H1 (cell line): ENCODE data around the gene GABRR3. TPM values are rescaled to one million over a fixed set of nuclear protein-coding genes. Genes with fewer than 3 reads are reported as not detected.
A peak's percentile ranks its signal among the peaks of the same experiment; 100 is the strongest.

Experiments
- CEBPB ChIP-seq: IDR thresholded peaks from 2 replicates; pipeline ENCODE4 v1.6.1; 2012; ENCODE audit warnings: low read depth, low read length
- SP2 ChIP-seq: IDR thresholded peaks from 2 replicates; pipeline ENCODE4 v1.6.1; 2012; ENCODE audit warnings: mild to moderate bottlenecking, low read length, inconsistent platforms
- YY1 ChIP-seq: IDR thresholded peaks from 2 replicates; pipeline ENCODE4 v1.6.1; 2011; ENCODE audit warnings: low read depth, mild to moderate bottlenecking, low read length
- polyA plus RNA-seq, 7 experiments: library from polyadenylated mRNA; depleted of rRNA in 3 of 7; stranded (reverse) in 5 of 7; unstranded in 2 of 7; fragments of >200 nt in 5 of 7; fragments of 200-250 nt in 2 of 7; gene quantifications; 1 replicate in 5 of 7; 2 replicates in 1 of 7; 4 replicates in 1 of 7; pipeline versions ENCODE4 v1.2.1 to v1.2.3, GENCODE V29; 2011 to 2013; ENCODE audit warnings: missing spikeins in 2 of 7, mixed read lengths in 2 of 7
- total RNA-seq: library from RNA; stranded (reverse); fragmentation: NEBNext Ultra II Directional; extraction: Animal tissue kit (Norgen Biotek cat#: 25700); gene quantifications from 2 replicates; pipeline ENCODE4 v1.2.1, GENCODE V29; 2021
- TF ChIP-seq, protein P1 (sequence below): fragments of 300-600 bp; sonication (generic); IDR thresholded peaks from 2 replicates; pipeline ENCODE4 v1.7.1; 2012; ENCODE audit warnings: low read length, moderate library complexity, mild to moderate bottlenecking, inconsistent platforms; ENCODE audit not compliant: insufficient replicate concordance
- TF ChIP-seq, protein P2 (sequence below), 3 experiments: IDR thresholded peaks; 1 replicate in 2 of 3; 2 replicates in 1 of 3; pipeline versions ENCODE4 v1.5.1 to v1.6.1; 2011; ENCODE audit warnings: low read length in 3 of 3, mild to moderate bottlenecking in 3 of 3, inconsistent platforms in 2 of 3, low read depth in 1 of 3, moderate library complexity in 1 of 3; ENCODE audit not compliant: insufficient read depth in 1 of 3; ENCODE audit errors: control extremely low read depth in 1 of 3

Gene GABRR3
- total and polyA plus RNA-seq, 2 of the 8 experiments (the other 6 are each of a cell fraction or from before 2014, with no cell fraction given), result not detected

DNA sequence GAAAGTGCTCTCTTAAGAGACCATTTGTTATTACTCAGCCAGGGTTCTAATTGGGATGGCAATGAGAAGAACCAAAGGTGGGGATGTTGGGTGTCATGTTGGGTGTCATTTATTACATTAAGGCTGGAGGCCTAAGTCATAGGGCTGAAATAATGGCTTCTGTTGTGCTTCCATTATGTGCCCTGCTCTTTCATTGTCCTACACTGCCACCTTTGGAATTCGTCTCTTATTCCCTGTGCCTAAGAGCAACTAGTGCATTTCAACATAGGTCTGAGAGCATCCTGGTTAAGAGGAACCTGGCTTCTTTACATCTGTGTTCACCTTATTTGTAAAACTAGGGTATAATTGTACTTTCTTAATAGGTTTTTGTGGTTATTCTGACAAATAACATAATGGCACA, 95.1 kb downstream of the GABRR3 start (continued):
- TF ChIP-seq, protein P1, sequence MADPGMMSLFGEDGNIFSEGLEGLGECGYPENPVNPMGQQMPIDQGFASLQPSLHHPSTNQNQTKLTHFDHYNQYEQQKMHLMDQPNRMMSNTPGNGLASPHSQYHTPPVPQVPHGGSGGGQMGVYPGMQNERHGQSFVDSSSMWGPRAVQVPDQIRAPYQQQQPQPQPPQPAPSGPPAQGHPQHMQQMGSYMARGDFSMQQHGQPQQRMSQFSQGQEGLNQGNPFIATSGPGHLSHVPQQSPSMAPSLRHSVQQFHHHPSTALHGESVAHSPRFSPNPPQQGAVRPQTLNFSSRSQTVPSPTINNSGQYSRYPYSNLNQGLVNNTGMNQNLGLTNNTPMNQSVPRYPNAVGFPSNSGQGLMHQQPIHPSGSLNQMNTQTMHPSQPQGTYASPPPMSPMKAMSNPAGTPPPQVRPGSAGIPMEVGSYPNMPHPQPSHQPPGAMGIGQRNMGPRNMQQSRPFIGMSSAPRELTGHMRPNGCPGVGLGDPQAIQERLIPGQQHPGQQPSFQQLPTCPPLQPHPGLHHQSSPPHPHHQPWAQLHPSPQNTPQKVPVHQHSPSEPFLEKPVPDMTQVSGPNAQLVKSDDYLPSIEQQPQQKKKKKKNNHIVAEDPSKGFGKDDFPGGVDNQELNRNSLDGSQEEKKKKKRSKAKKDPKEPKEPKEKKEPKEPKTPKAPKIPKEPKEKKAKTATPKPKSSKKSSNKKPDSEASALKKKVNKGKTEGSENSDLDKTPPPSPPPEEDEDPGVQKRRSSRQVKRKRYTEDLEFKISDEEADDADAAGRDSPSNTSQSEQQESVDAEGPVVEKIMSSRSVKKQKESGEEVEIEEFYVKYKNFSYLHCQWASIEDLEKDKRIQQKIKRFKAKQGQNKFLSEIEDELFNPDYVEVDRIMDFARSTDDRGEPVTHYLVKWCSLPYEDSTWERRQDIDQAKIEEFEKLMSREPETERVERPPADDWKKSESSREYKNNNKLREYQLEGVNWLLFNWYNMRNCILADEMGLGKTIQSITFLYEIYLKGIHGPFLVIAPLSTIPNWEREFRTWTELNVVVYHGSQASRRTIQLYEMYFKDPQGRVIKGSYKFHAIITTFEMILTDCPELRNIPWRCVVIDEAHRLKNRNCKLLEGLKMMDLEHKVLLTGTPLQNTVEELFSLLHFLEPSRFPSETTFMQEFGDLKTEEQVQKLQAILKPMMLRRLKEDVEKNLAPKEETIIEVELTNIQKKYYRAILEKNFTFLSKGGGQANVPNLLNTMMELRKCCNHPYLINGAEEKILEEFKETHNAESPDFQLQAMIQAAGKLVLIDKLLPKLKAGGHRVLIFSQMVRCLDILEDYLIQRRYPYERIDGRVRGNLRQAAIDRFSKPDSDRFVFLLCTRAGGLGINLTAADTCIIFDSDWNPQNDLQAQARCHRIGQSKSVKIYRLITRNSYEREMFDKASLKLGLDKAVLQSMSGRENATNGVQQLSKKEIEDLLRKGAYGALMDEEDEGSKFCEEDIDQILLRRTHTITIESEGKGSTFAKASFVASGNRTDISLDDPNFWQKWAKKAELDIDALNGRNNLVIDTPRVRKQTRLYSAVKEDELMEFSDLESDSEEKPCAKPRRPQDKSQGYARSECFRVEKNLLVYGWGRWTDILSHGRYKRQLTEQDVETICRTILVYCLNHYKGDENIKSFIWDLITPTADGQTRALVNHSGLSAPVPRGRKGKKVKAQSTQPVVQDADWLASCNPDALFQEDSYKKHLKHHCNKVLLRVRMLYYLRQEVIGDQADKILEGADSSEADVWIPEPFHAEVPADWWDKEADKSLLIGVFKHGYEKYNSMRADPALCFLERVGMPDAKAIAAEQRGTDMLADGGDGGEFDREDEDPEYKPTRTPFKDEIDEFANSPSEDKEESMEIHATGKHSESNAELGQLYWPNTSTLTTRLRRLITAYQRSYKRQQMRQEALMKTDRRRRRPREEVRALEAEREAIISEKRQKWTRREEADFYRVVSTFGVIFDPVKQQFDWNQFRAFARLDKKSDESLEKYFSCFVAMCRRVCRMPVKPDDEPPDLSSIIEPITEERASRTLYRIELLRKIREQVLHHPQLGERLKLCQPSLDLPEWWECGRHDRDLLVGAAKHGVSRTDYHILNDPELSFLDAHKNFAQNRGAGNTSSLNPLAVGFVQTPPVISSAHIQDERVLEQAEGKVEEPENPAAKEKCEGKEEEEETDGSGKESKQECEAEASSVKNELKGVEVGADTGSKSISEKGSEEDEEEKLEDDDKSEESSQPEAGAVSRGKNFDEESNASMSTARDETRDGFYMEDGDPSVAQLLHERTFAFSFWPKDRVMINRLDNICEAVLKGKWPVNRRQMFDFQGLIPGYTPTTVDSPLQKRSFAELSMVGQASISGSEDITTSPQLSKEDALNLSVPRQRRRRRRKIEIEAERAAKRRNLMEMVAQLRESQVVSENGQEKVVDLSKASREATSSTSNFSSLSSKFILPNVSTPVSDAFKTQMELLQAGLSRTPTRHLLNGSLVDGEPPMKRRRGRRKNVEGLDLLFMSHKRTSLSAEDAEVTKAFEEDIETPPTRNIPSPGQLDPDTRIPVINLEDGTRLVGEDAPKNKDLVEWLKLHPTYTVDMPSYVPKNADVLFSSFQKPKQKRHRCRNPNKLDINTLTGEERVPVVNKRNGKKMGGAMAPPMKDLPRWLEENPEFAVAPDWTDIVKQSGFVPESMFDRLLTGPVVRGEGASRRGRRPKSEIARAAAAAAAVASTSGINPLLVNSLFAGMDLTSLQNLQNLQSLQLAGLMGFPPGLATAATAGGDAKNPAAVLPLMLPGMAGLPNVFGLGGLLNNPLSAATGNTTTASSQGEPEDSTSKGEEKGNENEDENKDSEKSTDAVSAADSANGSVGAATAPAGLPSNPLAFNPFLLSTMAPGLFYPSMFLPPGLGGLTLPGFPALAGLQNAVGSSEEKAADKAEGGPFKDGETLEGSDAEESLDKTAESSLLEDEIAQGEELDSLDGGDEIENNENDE, result no peak
- TF ChIP-seq YY1 (peak; percentile 34; the same call in 1 of the 2 replicates), SP2 (no peak), CEBPB (no peak)
- TF ChIP-seq, protein P2, sequence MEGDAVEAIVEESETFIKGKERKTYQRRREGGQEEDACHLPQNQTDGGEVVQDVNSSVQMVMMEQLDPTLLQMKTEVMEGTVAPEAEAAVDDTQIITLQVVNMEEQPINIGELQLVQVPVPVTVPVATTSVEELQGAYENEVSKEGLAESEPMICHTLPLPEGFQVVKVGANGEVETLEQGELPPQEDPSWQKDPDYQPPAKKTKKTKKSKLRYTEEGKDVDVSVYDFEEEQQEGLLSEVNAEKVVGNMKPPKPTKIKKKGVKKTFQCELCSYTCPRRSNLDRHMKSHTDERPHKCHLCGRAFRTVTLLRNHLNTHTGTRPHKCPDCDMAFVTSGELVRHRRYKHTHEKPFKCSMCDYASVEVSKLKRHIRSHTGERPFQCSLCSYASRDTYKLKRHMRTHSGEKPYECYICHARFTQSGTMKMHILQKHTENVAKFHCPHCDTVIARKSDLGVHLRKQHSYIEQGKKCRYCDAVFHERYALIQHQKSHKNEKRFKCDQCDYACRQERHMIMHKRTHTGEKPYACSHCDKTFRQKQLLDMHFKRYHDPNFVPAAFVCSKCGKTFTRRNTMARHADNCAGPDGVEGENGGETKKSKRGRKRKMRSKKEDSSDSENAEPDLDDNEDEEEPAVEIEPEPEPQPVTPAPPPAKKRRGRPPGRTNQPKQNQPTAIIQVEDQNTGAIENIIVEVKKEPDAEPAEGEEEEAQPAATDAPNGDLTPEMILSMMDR (IDR thresholded peaks at IDR 0.05; ENCODE audit: control extremely low read depth in 1 of 3, insufficient read depth in 1 of 3, low read depth in 1 of 3, low read length in 3 of 3), result peak in 2 of 3 experiments; percentile 19 to 49; a peak in 2 of 4 replicates
